Stimulated activated CD4-positive, alpha-beta T cell treated with anti-CD3 and anti-CD28 coated beads, Interleukin-1b, Interleukin-23, amount 100 ng/mL, for 24 hours (primary cell): ENCODE measurements around the gene YTHDC2.

Source experiments
- DNase-seq, 4 experiments: peaks; one replicate each; pipeline ENCODE4 v3.0.0-alpha.2; 2020; ENCODE audit warnings: low read depth in 4 of 4, low spot score in 1 of 4

Gene YTHDC2

GRCh38 chr5:113519412-113519811 lies 5.9 kb downstream of the YTHDC2 start:
- DNase-seq, result no peak

GRCh38 chr5:113520429-113520828 lies 6.9 kb downstream of the YTHDC2 start:
- DNase-seq, result peak in 1 of 4 experiments; percentile 2

- DNase-seq, result no peak
Measured at GRCh38 chr5:113520899-113521298, 7.4 kb downstream of the YTHDC2 start.

GRCh38 chr5:113523168-113523567 lies 9.7 kb downstream of the YTHDC2 start:
- no peak for DNase-seq

- no peak for DNase-seq
Measured at GRCh38 chr5:113524927-113525326, 11.4 kb downstream of the YTHDC2 start.

GRCh38 chr5:113526421-113526820 lies 12.9 kb downstream of the YTHDC2 start:
- no peak for DNase-seq

- DNase-seq, result no peak
Measured at GRCh38 chr5:113527746-113528145, 14.3 kb downstream of the YTHDC2 start.

- no peak for DNase-seq
Measured at GRCh38 chr5:113531481-113532159, 18.1 kb downstream of the YTHDC2 start.

- DNase-seq, result no peak
Measured at GRCh38 chr5:113538313-113538712, 24.8 kb downstream of the YTHDC2 start.

GRCh38 chr5:113546703-113547183 lies 33.2 kb downstream of the YTHDC2 start:
- DNase-seq, result no peak

GRCh38 chr5:113548396-113548795 lies 34.9 kb downstream of the YTHDC2 start:
- no peak for DNase-seq

- DNase-seq, result no peak
Measured at GRCh38 chr5:113552137-113552536, 38.6 kb downstream of the YTHDC2 start.

GRCh38 chr5:113552620-113553019 lies 39.1 kb downstream of the YTHDC2 start:
- DNase-seq, result no peak

- DNase-seq, result no peak
Measured at GRCh38 chr5:113562828-113563400, 49.4 kb downstream of the YTHDC2 start.

- DNase-seq, result no peak
Measured at GRCh38 chr5:113569396-113569795, 55.9 kb downstream of the YTHDC2 start.

- DNase-seq, result no peak
Measured at GRCh38 chr5:113572716-113573115, 59.2 kb downstream of the YTHDC2 start.

GRCh38 chr5:113574417-113574816 lies 60.9 kb downstream of the YTHDC2 start:
- DNase-seq, result no peak

GRCh38 chr5:113575074-113575473 lies 61.6 kb downstream of the YTHDC2 start:
- no peak for DNase-seq

- DNase-seq, result no peak
Measured at GRCh38 chr5:113578091-113578490, 64.6 kb downstream of the YTHDC2 start.

- no peak for DNase-seq
Measured at GRCh38 chr5:113581388-113581787, 67.9 kb downstream of the YTHDC2 start.

- no peak for DNase-seq
Measured at GRCh38 chr5:113598150-113598549, 84.7 kb downstream of the YTHDC2 start.

- DNase-seq, result no peak
Measured at GRCh38 chr5:113598926-113599325, 85.4 kb downstream of the YTHDC2 start.
